ENCODE results near the gene OR5B17.
A peak's percentile ranks its signal among the peaks of the same experiment; 100 is the strongest.

Gene OR5B17

GRCh38 chr11:58390551-58391063, 31.7 kb upstream of the OR5B17 start:
- ATAC-seq = no peak
- TF ChIP-seq ZNF8 (CRISPR knock-in tag; IDR thresholded peaks at IDR 0.05) (no peak), ISL1 (CRISPR knock-in tag; IDR thresholded peaks at IDR 0.05) (no peak)

GRCh38 chr11:58354727-58355126, 4.1 kb downstream of the OR5B17 start:
- no peak for ATAC-seq

GRCh38 chr11:58345204-58345603, 13.7 kb downstream of the OR5B17 start:
- TF ChIP-seq ZNF70 (CRISPR knock-in tag; IDR thresholded peaks at IDR 0.05) = no peak
- TF ChIP-seq ZNF8 (CRISPR knock-in tag; IDR thresholded peaks at IDR 0.05) = no peak
- TF ChIP-seq ARNTL (CRISPR knock-in tag; IDR thresholded peaks at IDR 0.05; ENCODE audit: borderline replicate concordance, low read depth) = no peak
- TF ChIP-seq ZFP30 (CRISPR knock-in tag; IDR thresholded peaks at IDR 0.05) = no peak
- no peak for TF ChIP-seq ZNF565 (CRISPR knock-in tag; conservative IDR thresholded peaks at IDR 0.05; ENCODE audit: low read depth)
- TF ChIP-seq CREB5 (CRISPR knock-in tag; IDR thresholded peaks at IDR 0.05; ENCODE audit: low read depth) = no peak
- no peak for TF ChIP-seq SNAI2 (CRISPR knock-in tag; IDR thresholded peaks at IDR 0.05)
- no peak for TF ChIP-seq ESRRG (CRISPR knock-in tag; IDR thresholded peaks at IDR 0.05)
- TF ChIP-seq OSR1 (CRISPR knock-in tag; IDR thresholded peaks at IDR 0.05) = no peak
- TF ChIP-seq ZC3H10 (CRISPR knock-in tag; IDR thresholded peaks at IDR 0.05) = no peak
- no peak for TF ChIP-seq BACH2 (CRISPR knock-in tag; IDR thresholded peaks at IDR 0.05; ENCODE audit: borderline replicate concordance)
- TF ChIP-seq ISL1 (CRISPR knock-in tag; IDR thresholded peaks at IDR 0.05) = no peak
- no peak for TF ChIP-seq CSRNP3 (CRISPR knock-in tag; IDR thresholded peaks at IDR 0.05)
- no peak for TF ChIP-seq CSDC2 (CRISPR knock-in tag; IDR thresholded peaks at IDR 0.05)
- no peak for TF ChIP-seq PPARA (CRISPR knock-in tag; IDR thresholded peaks at IDR 0.05; ENCODE audit: borderline replicate concordance)
- TF ChIP-seq GLIS3 (CRISPR knock-in tag; IDR thresholded peaks at IDR 0.05) = no peak
- no peak for TF ChIP-seq PATZ1 (CRISPR knock-in tag; IDR thresholded peaks at IDR 0.05; ENCODE audit: borderline replicate concordance)
- ATAC-seq = no peak

More at GRCh38 chr11:58354727-58355126, 4.1 kb downstream of the OR5B17 start:
- TF ChIP-seq BACH2 (CRISPR knock-in tag; IDR thresholded peaks at IDR 0.05; ENCODE audit: borderline replicate concordance) (no peak), GLIS3 (CRISPR knock-in tag; IDR thresholded peaks at IDR 0.05) (no peak)

- TF ChIP-seq ZC3H10 (CRISPR knock-in tag; IDR thresholded peaks at IDR 0.05) (no peak), PATZ1 (CRISPR knock-in tag; IDR thresholded peaks at IDR 0.05; ENCODE audit: borderline replicate concordance) (no peak), POU6F1 (CRISPR knock-in tag; IDR thresholded peaks at IDR 0.05; ENCODE audit: borderline replicate concordance, low read depth) (no peak), OSR1 (CRISPR knock-in tag; IDR thresholded peaks at IDR 0.05) (no peak), ZNF8 (CRISPR knock-in tag; IDR thresholded peaks at IDR 0.05) (no peak), TCF4 (CRISPR knock-in tag; IDR thresholded peaks at IDR 0.05; ENCODE audit: borderline replicate concordance) (no peak), BACH2 (CRISPR knock-in tag; IDR thresholded peaks at IDR 0.05; ENCODE audit: borderline replicate concordance) (no peak), ISL1 (CRISPR knock-in tag; IDR thresholded peaks at IDR 0.05) (no peak), CREB5 (CRISPR knock-in tag; IDR thresholded peaks at IDR 0.05; ENCODE audit: low read depth) (no peak)
- peak; percentile 81 for ATAC-seq
Measured at GRCh38 chr11:58334708-58335107, 24.2 kb downstream of the OR5B17 start.

Data from SK-N-SH treated with all-trans-retinoic acid at 6 μM for 48 hours (cell line).